Common myeloid progenitor, CD34-positive (primary cell): ENCODE results near the gene PRDM7.
A peak's percentile ranks its signal among the peaks of the same experiment; 100 is the strongest.

Experiments
- CTCF ChIA-PET: fragments of 350-600 bp; sonication (Branson Sonifier 250); formaldehyde crosslinking; loops from one replicate; lab custom pipeline; 2021; ENCODE audit warnings: antibody characterized with exemption; lab: Charles Lee
- POLR2A ChIA-PET: fragments of 350-600 bp; sonication (Branson Sonifier 250); formaldehyde crosslinking; loops from one replicate; lab custom pipeline; 2021; ENCODE audit warnings: antibody characterized with exemption; lab: Charles Lee
- DNase-seq, 3 donors: peaks; one replicate each; pipeline versions ENCODE4 v3.0.0 to v3.0.0-alpha.2; 2013
- H3K27ac ChIP-seq, 2 experiments: 1 replicate in 1 of 2; 2 replicates in 1 of 2; pipeline ENCODE4 v1.7.0; 2013; ENCODE audit warnings: inconsistent platforms in 2 of 2, low read length in 2 of 2, mild to moderate bottlenecking in 2 of 2, low read depth in 1 of 2, moderate library complexity in 1 of 2; ENCODE audit not compliant: severe bottlenecking in 2 of 2, insufficient read depth in 1 of 2, poor library complexity in 1 of 2
- H3K27me3 ChIP-seq, 5 experiments: replicated peaks in 2 of 5; 1 replicate in 3 of 5; 2 replicates in 2 of 5; pipeline versions ENCODE4 v1.6.1 to v1.7.0; 2013; ENCODE audit warnings: low read length in 4 of 5, mild to moderate bottlenecking in 2 of 5, moderate library complexity in 2 of 5, inconsistent platforms in 1 of 5; ENCODE audit not compliant: insufficient read depth in 5 of 5, control insufficient read depth in 4 of 5
- H3K36me3 ChIP-seq, 4 experiments: 1 replicate in 2 of 4; 2 replicates in 2 of 4; pipeline versions ENCODE4 v1.6.1 to v1.7.0; 2013; ENCODE audit warnings: low read length in 3 of 4, control low read depth in 1 of 4, mild to moderate bottlenecking in 1 of 4; ENCODE audit not compliant: control insufficient read depth in 4 of 4, insufficient read depth in 4 of 4
- H3K4me1 ChIP-seq, 4 experiments: 1 replicate in 3 of 4; 2 replicates in 1 of 4; pipeline versions ENCODE4 v1.6.1 to v1.7.1; 2013; ENCODE audit warnings: low read length in 3 of 4, mild to moderate bottlenecking in 3 of 4, control low read depth in 1 of 4, inconsistent platforms in 1 of 4, moderate library complexity in 1 of 4; ENCODE audit not compliant: control insufficient read depth in 4 of 4, insufficient read depth in 4 of 4; ENCODE audit errors: control extremely low read depth in 1 of 4
- H3K4me3 ChIP-seq, 7 experiments: 1 replicate in 4 of 7; 2 replicates in 3 of 7; pipeline versions ENCODE4 v1.5.1 to v1.7.0; 2013; ENCODE audit warnings: mild to moderate bottlenecking in 7 of 7, low read length in 6 of 7, moderate library complexity in 6 of 7, inconsistent platforms in 2 of 7, low read depth in 2 of 7, control low read depth in 1 of 7; ENCODE audit not compliant: insufficient read depth in 4 of 7, control insufficient read depth in 1 of 7; ENCODE audit errors: extremely low read depth in 1 of 7
- H3K9me3 ChIP-seq, 5 experiments: 1 replicate in 4 of 5; 2 replicates in 1 of 5; pipeline versions ENCODE4 v1.6.1 to v1.7.1; 2013; ENCODE audit warnings: low read length in 4 of 5, mild to moderate bottlenecking in 2 of 5, inconsistent platforms in 1 of 5, low read depth in 1 of 5, moderate library complexity in 1 of 5; ENCODE audit not compliant: control insufficient read depth in 4 of 5, insufficient read depth in 2 of 5; ENCODE audit errors: control extremely low read depth in 1 of 5
- WGBS: methylation state at CpG from one replicate; pipeline ENCODE4 v1.1.5; 2013; ENCODE audit not compliant: insufficient coverage; 5-methylcytosine and 5-hydroxymethylcytosine counted together

The PRDM7 gene

DNA sequence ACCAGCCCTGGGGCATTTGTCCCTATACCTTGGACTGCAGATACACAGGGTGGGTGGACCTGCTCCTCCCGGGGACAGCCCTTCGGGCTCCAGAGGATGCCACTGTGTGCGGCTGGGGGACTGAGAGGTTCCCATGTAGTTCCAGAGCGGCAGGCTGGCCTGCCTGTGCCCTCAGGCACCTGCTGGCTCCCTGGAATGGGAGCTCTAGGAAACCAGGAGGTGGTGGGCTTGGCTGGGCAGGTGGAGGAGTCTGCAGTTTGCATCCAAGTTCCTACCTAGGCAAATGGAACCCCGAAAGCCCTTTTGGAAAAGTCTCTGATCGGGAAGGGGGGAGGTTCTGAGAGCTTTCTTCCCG, 58.9 kb downstream of the PRDM7 start:
- peaks cover 0 to 24% (median 9%) of the 10 kb centered on the region in 5 experiments for H3K27me3 ChIP-seq
- H3K4me1 ChIP-seq: peaks cover 0 to 37% (median 28%) of the 10 kb centered on the region in 4 experiments
- H3K27ac ChIP-seq: no peak overlapping the region
- ChIA-PET CTCF (interaction anchor here (1.1 to 1.5 kb wide), 3 partner anchors 10 to 18 kb away, joined by 4 to 9 read pairs (median 4); no protein-coding TSS in a partner anchor), POLR2A (interaction anchor here (0.5 kb wide), 1 partner anchor 93 kb away, joined by 3 read pairs; no protein-coding TSS in a partner anchor)
- peak overlapping the region in 5 of 7 experiments; percentile 31 to 76 (median 63) for H3K4me3 ChIP-seq
- H3K9me3 ChIP-seq: no peaks in the 10 kb centered on the region
- DNase-seq: no peak
- H3K36me3 ChIP-seq: no peaks in the 10 kb centered on the region
- 63% methylated on average over 7 of the region's 7 CpGs for WGBS

DNA sequence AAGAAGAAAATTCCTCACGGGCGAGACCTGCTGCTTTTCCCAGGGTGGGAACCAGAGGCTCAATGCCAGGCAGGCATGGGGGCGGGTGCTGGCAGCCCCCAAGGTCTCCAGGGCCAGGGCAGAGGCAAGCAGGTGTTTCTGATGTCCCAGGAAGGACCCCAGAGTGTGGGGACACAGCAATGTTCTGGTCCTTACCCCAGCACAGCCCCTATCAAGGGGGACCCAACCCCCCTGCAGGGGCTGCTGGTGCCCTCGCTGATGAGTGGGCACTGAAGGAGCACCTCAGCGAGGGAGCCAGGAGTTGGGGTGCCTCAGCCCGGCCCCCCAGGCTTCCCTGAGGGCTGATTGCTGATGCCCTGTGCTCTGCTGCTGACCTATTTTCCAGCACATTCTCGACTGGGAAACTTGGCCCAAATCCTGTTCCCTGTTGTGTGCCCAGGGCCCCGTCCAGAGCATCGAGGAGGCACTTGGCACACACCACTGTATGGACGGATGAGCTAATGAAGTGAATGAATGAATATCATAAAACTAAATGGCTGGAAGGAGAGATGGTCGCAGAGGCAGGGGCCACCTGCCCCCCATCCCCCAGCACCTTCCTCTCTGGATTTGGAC, 60.7 kb downstream of the PRDM7 start:
- Histone ChIP-seq H3K36me3 (no peaks in the 10 kb centered on the region), H3K4me1 (peaks cover 0 to 25% (median 17%) of the 10 kb centered on the region in 4 experiments), H3K9me3 (no peaks in the 10 kb centered on the region), H3K27ac (no peak overlapping the region), H3K27me3 (peaks cover 0 to 24% (median 9%) of the 10 kb centered on the region in 5 experiments), H3K4me3 (no peak overlapping the region)
- CTCF ChIA-PET: no interaction called here
- DNase-seq: no peak
- WGBS: 91% methylated on average over 6 of the region's 11 CpGs
- POLR2A ChIA-PET: no interaction called here

DNA sequence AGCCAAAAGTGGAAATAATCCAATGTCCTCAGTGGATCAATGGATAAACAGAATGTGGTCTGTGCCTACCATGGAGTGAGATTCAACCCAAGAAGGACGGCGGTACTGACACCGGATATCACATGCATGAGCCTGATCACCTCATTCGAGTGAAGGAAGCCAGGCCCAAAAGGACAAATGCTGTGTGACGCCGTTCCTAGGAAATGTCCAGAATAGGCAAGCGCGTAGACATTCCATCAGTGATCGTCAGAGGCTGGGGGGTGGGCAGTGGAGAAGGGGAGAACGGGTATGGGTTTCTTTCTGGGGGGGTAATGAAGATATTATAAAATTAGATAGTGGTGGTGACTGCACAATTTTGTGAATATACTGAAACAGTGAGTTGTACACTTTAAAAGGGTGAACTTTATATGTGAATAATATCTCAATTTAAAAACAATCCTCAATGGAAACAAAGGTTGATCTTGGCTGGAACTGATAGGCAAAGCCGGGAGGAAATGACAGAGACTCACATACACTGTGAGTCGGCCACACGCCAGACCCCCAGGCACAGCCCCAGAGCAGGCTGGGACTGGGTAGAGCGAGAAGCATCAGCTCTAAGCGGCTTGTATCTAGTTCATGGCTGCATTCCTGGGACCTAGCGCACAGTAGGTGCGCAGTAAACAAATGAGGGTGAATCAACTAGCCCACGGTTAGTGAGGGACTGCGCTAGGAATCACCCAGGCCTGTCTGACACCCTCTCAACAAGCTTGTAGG, 61.4 kb downstream of the PRDM7 start:
- Histone ChIP-seq H3K4me3 (no peak overlapping the region), H3K9me3 (no peaks in the 10 kb centered on the region), H3K36me3 (no peaks in the 10 kb centered on the region), H3K27ac (no peak overlapping the region), H3K27me3 (peaks cover 0 to 24% (median 9%) of the 10 kb centered on the region in 5 experiments), H3K4me1 (peaks cover 0 to 27% (median 23%) of the 10 kb centered on the region in 4 experiments)
- 95% methylated on average over 19 of the region's 19 CpGs for WGBS
- ChIA-PET POLR2A (no interaction called here), CTCF (no interaction called here)
- no peak for DNase-seq

DNA sequence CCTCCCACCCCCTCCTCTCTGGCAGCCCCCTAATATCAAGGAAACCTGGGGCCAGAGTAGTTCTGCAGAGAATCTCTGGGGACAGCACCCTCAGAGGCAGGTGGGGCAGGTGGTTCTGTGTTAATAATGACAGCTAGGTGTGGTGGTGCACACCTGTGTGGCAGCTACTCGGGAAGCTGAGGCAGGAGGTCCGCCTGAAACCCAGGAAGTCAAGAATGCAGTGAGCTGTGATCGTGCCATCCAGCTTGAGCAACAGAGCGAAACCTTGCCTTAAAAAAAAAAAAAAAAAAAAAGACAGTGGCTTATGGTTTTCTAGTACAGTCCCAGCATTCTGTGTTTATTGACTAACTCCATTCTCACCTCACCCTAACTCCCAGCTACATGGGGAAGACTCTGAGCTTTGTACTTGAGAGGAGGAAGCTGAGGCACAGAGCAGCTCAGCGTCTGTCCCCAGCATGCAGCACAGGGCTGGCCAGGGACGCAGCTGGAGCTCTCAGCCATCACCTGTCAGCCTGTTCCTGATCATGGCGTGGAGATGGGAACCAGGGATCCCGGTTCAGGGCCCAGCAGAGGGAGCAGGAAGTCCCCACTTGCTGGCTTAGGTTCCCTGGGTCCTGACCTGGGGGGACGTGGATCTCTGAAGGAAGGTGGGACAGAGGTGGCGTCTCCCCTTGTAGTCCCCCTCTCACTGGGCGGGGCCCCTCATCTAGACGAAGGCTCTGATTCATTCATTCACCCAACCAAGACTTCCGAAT, 64.0 kb downstream of the PRDM7 start:
- Histone ChIP-seq H3K36me3 (no peaks in the 10 kb centered on the region), H3K9me3 (no peaks in the 10 kb centered on the region), H3K4me1 (peaks cover 0 to 30% (median 25%) of the 10 kb centered on the region in 4 experiments), H3K4me3 (no peak overlapping the region), H3K27ac (no peak overlapping the region), H3K27me3 (peaks cover 0 to 15% (median 4%) of the 10 kb centered on the region in 5 experiments)
- whole genome bisulfite sequencing: 92% methylated on average over 8 of the region's 13 CpGs
- DNase-seq: no peak
- ChIA-PET POLR2A (no interaction called here), CTCF (interaction anchor here (1.3 kb wide), 1 partner anchor 10 kb away, joined by 4 read pairs; no protein-coding TSS in a partner anchor)

DNA sequence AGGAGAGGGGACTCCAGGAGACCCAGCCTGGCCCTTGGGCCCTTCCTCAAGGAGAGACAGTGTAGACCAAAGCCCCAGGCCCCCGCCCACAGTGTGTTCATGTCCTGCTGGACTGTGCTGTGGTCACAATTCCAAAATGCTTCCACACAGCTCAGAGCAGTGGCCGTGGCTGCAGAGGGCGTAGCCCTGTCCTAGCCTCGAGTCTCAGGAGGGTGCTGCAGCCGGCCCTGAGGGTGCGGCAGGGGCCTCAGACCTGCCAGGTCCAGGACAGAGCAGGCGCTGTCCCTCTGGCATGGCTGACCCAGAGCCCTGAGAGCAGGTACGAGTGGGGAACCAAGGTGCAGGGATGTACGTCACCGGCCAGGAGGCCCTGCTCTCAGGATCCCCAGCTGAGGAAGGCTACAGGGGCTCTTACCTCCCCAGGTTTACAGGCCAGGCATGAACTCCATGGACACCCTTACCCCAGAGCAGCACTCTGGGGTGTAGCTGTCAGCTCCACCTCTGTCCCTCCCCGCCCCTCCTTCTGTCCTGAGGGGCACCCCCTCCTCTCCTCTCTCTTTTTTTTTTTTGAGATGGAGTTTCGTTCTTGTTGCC, 65.1 kb downstream of the PRDM7 start:
- Histone ChIP-seq H3K36me3 (no peaks in the 10 kb centered on the region), H3K4me1 (peaks cover 0 to 38% (median 25%) of the 10 kb centered on the region in 4 experiments), H3K27me3 (peaks cover 0 to 6% (median 0%) of the 10 kb centered on the region in 5 experiments), H3K9me3 (no peaks in the 10 kb centered on the region), H3K4me3 (no peak overlapping the region), H3K27ac (no peak overlapping the region)
- no peak for DNase-seq
- POLR2A ChIA-PET: no interaction called here
- 96% methylated on average over 10 of the region's 12 CpGs for WGBS
- CTCF ChIA-PET: interaction anchor here (1.3 kb wide), 2 partner anchors 11 to 42 kb away, joined by 4 read pairs; no protein-coding TSS in a partner anchor

DNA sequence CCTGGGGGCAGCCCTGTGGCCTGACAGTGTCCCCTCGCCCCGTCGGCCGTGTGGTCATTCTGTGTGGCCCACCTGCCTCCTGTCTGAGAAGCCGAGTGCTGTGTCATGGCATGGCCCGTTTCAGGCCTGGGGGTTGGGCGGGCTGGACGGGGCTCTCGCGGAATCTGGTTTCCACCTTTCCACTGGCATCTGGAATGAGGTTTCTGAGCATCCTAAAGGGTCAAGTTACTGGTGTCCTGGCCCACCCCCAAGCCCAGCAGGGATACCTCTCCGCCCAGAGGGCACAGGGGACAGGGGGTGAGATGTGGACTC, 65.7 kb downstream of the PRDM7 start:
- 95% methylated on average over 10 of the region's 11 CpGs for WGBS
- Histone ChIP-seq H3K36me3 (no peaks in the 10 kb centered on the region), H3K27ac (no peak overlapping the region), H3K9me3 (no peaks in the 10 kb centered on the region), H3K27me3 (peaks cover 0 to 1% (median 0%) of the 10 kb centered on the region in 5 experiments), H3K4me1 (peaks cover 0 to 38% (median 25%) of the 10 kb centered on the region in 4 experiments), H3K4me3 (no peak overlapping the region)
- ChIA-PET CTCF (interaction anchor here (1.3 kb wide), 1 partner anchor 42 kb away, joined by 4 read pairs; no protein-coding TSS in a partner anchor), POLR2A (interaction anchor here (0.6 kb wide), 1 partner anchor 55 kb away, joined by 3 read pairs; no protein-coding TSS in a partner anchor)
- no peak for DNase-seq
